Caki2 (cell line): ENCODE data around the gene QSER1. TPM values are rescaled to one million over a fixed set of nuclear protein-coding genes. Genes with fewer than 3 reads are reported as not detected.
"Not testable (repeated sequence)": the region's sequence is repeated elsewhere in the genome, so short reads cannot be mapped to it uniquely, and the experiment has no call there.

Source experiments
- DNase-seq: peaks from one replicate; pipeline ENCODE4 v3.0.0-alpha.2; 2015; ENCODE audit warnings: low read depth
- in situ Hi-C: cut with HindIII; loops from 2 replicates; pipeline ENCODE4 v1.10.0; 2016; ENCODE audit warnings: low sequenced_read_pairs, low pct_unique_long_range_greater_than_20kb, mixed read lengths
- total RNA-seq: library from RNA; depleted of rRNA; stranded (reverse); fragments of >200 nt; shearing (Covaris generic); gene quantifications from 2 replicates; pipeline ENCODE4 v1.2.3, GENCODE V29; 2014; ENCODE audit warnings: low replicate concordance; rRNA removed

The QSER1 gene
- total RNA-seq, 1 experiment from 2014 or later, result 5.7 TPM

- DNase-seq, result no peak
- in situ Hi-C loops, result no loop called here
These were observed 125.4 kb downstream of the QSER1 start for GRCh38 chr11:33017965-33018364.

GRCh38 chr11:33018840-33019239 is 126.2 kb downstream of the QSER1 start:
- in situ Hi-C loops, result no loop called here
- DNase-seq, result no peak

GRCh38 chr11:33021501-33021900 is 128.9 kb downstream of the QSER1 start:
- DNase-seq, result no peak

GRCh38 chr11:33021937-33022336 is 129.3 kb downstream of the QSER1 start:
- no peak for DNase-seq
- in situ Hi-C loops, result no loop called here

More at GRCh38 chr11:33021501-33021900, 128.9 kb downstream of the QSER1 start:
- in situ Hi-C loops, result no loop called here

- in situ Hi-C loops, result no loop called here
- no peak for DNase-seq
These were observed 132.7 kb downstream of the QSER1 start for GRCh38 chr11:33025339-33025722.

- no peak for DNase-seq
- in situ Hi-C loops, result no loop called here
These were observed 134.6 kb downstream of the QSER1 start for GRCh38 chr11:33027233-33027632.

- in situ Hi-C loops, result no loop called here
These were observed 135.4 kb downstream of the QSER1 start for GRCh38 chr11:33027846-33028536.

GRCh38 chr11:33028537-33028914 is 135.9 kb downstream of the QSER1 start:
- DNase-seq, result no peak
- in situ Hi-C loops, result no loop called here

More at GRCh38 chr11:33027846-33028536, 135.4 kb downstream of the QSER1 start:
- no peak for DNase-seq

- DNase-seq, in situ Hi-C loops: not testable (repeated sequence)
These were observed 136.6 kb downstream of the QSER1 start for GRCh38 chr11:33029218-33029617.

Other genes starting within 250 kb of the QSER1 start
- gene CCDC73, start 98.1 kb upstream of the QSER1 start, total RNA-seq, result not detected in 2 replicates
- 2.3 and 2.6 TPM in 2 replicates for gene PRRG4, start 62.9 kb upstream of the QSER1 start, total RNA-seq
- gene DEPDC7, start 123.1 kb downstream of the QSER1 start, total RNA-seq, result 2.4 and 2.5 TPM in 2 replicates
- 1.1 and 5.3 TPM in 2 replicates for gene TCP11L1, start 146.8 kb downstream of the QSER1 start, total RNA-seq